ENCODE measurements around the gene CCP110. TPM values are rescaled to one million over a fixed set of nuclear protein-coding genes. Genes with fewer than 3 reads are reported as not detected.

The CCP110 gene
- total and polyA plus RNA-seq, 2 of the 13 experiments (the other 11 are each of a cell fraction or from before 2014, with no cell fraction given) = 10.0 to 11.1 TPM

DNA sequence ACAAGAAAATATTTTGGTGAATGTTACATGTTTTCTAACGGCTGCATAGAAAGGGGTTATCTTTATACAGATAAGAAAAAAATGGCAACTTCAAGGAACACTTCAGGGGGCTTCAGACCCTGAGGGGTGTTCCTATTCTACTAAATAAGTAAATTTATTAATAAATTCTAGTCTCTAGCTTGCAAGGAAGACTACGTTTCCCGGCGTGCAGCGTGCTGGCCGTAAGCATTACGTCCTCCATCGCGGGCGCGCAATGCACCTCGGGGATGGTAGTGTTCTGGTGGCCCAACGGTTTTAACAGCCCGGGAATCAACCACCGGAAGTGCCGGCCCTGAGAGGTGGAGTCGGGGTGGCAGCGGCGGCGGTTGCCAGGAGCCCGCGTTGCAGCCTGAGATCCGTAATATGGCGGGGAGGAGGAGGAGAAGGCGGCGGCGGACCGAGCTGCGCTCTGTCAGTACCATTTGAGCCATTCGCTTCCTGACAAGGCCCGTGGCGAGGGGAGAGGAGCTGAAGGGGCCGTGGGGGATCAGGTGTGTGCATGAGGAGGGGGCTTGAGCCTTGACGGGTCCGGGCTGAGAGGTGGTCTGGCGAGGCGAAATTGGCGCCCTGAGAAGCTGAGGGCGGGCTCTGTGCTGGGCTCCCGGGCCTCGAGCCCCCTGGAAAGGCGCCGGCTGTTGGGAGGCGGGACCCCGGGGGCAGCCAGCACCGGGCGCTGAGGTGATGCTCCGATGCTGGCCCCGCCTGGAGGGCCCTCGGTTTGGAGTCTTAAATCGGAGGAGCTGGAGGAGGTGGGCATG, at the start of gene CCP110 (continued):
- TF ChIP-seq IRF2 (CRISPR knock-in tag; IDR thresholded peaks at IDR 0.05) (peak; percentile 98), NFYC (CRISPR knock-in tag; IDR thresholded peaks at IDR 0.05) (peak; percentile 63; the same call in 1 of the 2 replicates), SP140L (CRISPR knock-in tag; IDR thresholded peaks at IDR 0.05; ENCODE audit: borderline replicate concordance) (no peak), ZFP1 (CRISPR knock-in tag; IDR thresholded peaks at IDR 0.05) (peak; percentile 21; the same call in 1 of the 2 replicates), ZFP41 (CRISPR knock-in tag; IDR thresholded peaks at IDR 0.05; ENCODE audit: borderline replicate concordance) (no peak), RELA (CRISPR knock-in tag; IDR thresholded peaks at IDR 0.05) (no peak), ZNF616 (CRISPR knock-in tag; IDR thresholded peaks at IDR 0.05; ENCODE audit: low read depth) (0 out of 2 replicates have a peak, but pooled peaks have one; percentile 81)
- TF ChIP-seq, protein P1, sequence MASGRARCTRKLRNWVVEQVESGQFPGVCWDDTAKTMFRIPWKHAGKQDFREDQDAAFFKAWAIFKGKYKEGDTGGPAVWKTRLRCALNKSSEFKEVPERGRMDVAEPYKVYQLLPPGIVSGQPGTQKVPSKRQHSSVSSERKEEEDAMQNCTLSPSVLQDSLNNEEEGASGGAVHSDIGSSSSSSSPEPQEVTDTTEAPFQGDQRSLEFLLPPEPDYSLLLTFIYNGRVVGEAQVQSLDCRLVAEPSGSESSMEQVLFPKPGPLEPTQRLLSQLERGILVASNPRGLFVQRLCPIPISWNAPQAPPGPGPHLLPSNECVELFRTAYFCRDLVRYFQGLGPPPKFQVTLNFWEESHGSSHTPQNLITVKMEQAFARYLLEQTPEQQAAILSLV (CRISPR knock-in tag; IDR thresholded peaks at IDR 0.05; ENCODE audit: borderline replicate concordance) = no peak; the same call in 1 of the 2 replicates
- TF ChIP-seq, protein P2, sequence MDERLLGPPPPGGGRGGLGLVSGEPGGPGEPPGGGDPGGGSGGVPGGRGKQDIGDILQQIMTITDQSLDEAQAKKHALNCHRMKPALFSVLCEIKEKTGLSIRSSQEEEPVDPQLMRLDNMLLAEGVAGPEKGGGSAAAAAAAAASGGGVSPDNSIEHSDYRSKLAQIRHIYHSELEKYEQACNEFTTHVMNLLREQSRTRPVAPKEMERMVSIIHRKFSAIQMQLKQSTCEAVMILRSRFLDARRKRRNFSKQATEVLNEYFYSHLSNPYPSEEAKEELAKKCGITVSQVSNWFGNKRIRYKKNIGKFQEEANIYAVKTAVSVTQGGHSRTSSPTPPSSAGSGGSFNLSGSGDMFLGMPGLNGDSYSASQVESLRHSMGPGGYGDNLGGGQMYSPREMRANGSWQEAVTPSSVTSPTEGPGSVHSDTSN (CRISPR knock-in tag; IDR thresholded peaks at IDR 0.05) = no peak
- TF ChIP-seq, protein P3, sequence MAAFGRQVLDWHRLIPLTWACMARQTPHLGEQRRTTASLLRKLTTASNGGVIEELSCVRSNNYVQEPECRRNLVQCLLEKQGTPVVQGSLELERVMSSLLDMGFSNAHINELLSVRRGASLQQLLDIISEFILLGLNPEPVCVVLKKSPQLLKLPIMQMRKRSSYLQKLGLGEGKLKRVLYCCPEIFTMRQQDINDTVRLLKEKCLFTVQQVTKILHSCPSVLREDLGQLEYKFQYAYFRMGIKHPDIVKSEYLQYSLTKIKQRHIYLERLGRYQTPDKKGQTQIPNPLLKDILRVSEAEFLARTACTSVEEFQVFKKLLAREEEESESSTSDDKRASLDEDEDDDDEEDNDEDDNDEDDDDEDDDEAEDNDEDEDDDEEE (CRISPR knock-in tag; IDR thresholded peaks at IDR 0.05) = no peak; the same call in 1 of the 2 replicates
- TF ChIP-seq, protein P4, sequence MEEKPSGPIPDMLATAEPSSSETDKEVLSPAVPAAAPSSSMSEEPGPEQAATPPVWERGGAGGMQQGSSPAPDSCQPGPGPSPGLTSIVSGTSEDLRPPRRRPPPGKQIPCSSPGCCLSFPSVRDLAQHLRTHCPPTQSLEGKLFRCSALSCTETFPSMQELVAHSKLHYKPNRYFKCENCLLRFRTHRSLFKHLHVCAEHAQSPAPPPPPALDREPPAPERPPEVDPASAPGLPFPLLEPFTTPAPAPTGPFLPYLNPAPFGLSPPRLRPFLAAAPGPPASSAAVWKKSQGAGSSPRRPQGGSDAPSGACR (CRISPR knock-in tag; IDR thresholded peaks at IDR 0.05) = peak; percentile 78
- TF ChIP-seq, protein P5, sequence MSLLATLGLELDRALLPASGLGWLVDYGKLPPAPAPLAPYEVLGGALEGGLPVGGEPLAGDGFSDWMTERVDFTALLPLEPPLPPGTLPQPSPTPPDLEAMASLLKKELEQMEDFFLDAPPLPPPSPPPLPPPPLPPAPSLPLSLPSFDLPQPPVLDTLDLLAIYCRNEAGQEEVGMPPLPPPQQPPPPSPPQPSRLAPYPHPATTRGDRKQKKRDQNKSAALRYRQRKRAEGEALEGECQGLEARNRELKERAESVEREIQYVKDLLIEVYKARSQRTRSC (CRISPR knock-in tag; IDR thresholded peaks at IDR 0.05; ENCODE audit: low read depth) = no peak
- TF ChIP-seq, protein P6, sequence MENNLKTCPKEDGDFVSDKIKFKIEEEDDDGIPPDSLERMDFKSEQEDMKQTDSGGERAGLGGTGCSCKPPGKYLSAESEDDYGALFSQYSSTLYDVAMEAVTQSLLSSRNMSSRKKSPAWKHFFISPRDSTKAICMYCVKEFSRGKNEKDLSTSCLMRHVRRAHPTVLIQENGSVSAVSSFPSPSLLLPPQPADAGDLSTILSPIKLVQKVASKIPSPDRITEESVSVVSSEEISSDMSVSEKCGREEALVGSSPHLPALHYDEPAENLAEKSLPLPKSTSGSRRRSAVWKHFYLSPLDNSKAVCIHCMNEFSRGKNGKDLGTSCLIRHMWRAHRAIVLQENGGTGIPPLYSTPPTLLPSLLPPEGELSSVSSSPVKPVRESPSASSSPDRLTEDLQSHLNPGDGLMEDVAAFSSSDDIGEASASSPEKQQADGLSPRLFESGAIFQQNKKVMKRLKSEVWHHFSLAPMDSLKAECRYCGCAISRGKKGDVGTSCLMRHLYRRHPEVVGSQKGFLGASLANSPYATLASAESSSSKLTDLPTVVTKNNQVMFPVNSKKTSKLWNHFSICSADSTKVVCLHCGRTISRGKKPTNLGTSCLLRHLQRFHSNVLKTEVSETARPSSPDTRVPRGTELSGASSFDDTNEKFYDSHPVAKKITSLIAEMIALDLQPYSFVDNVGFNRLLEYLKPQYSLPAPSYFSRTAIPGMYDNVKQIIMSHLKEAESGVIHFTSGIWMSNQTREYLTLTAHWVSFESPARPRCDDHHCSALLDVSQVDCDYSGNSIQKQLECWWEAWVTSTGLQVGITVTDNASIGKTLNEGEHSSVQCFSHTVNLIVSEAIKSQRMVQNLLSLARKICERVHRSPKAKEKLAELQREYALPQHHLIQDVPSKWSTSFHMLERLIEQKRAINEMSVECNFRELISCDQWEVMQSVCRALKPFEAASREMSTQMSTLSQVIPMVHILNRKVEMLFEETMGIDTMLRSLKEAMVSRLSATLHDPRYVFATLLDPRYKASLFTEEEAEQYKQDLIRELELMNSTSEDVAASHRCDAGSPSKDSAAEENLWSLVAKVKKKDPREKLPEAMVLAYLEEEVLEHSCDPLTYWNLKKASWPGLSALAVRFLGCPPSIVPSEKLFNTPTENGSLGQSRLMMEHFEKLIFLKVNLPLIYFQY (CRISPR knock-in tag; IDR thresholded peaks at IDR 0.05; ENCODE audit: borderline replicate concordance) = peak; percentile 65; the same call in 1 of the 2 replicates
- TF ChIP-seq, protein P7, sequence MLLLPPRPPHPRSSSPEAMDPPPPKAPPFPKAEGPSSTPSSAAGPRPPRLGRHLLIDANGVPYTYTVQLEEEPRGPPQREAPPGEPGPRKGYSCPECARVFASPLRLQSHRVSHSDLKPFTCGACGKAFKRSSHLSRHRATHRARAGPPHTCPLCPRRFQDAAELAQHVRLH (CRISPR knock-in tag; IDR thresholded peaks at IDR 0.05; ENCODE audit: borderline replicate concordance, low read depth) = peak; percentile 74
